Measurements from ENCODE around the gene PCDHA8.
"Not testable (repeated sequence)": the region's sequence is repeated elsewhere in the genome, so short reads cannot be mapped to it uniquely, and the experiment has no call there.

The PCDHA8 gene

DNA sequence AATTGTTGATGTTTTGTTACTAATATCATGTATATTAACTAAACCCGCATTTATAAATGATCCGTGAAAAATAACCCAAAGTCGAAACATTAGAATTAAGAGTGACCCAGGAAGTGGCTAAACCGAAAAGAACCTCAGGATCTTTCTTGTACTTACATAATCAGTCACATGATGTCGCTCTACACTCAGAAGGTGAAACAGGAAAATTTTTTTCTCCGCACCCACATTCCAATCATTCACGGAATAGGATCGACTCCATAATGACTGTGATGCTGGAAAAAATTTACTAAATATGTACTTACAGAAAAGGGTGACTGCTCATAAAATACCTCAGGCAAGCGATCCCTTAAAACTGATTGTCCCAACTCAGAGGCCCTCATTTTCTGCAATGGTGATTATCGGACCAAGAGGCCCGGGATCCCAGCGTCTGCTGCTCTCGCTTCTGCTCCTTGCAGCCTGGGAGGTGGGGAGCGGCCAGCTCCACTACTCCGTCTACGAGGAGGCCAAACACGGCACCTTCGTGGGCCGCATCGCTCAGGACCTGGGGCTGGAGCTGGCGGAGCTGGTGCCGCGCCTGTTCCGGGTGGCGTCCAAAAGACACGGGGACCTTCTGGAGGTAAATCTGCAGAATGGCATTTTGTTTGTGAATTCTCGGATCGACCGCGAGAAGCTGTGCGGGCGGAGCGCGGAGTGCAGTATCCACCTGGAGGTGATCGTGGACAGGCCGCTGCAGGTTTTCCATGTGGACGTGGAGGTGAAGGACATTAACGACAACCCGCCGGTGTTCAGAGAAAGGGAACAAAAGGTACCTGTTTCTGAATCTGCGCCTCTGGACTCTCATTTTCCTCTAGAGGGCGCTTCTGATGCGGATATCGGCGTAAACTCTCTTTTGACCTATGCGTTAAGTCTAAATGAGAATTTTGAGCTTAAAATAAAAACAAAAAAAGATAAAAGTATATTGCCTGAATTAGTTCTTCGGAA lies 34.4 kb downstream of the PCDHA8 start, which contains the start of gene PCDHA12:
TSS of gene PCDHA12 (plus strand) at position 224 of the 981 bp plus-strand sequence. CDS start at position 389, 165 bp downstream.
- DNase-seq, result peak; percentile 53

- DNase-seq, result not testable (repeated sequence)
Observed at GRCh38 chr5:140876541-140877261, 35.7 kb downstream of the PCDHA8 start.

- DNase-seq, result no peak
Observed at GRCh38 chr5:140877262-140877581, 36.2 kb downstream of the PCDHA8 start.

DNA sequence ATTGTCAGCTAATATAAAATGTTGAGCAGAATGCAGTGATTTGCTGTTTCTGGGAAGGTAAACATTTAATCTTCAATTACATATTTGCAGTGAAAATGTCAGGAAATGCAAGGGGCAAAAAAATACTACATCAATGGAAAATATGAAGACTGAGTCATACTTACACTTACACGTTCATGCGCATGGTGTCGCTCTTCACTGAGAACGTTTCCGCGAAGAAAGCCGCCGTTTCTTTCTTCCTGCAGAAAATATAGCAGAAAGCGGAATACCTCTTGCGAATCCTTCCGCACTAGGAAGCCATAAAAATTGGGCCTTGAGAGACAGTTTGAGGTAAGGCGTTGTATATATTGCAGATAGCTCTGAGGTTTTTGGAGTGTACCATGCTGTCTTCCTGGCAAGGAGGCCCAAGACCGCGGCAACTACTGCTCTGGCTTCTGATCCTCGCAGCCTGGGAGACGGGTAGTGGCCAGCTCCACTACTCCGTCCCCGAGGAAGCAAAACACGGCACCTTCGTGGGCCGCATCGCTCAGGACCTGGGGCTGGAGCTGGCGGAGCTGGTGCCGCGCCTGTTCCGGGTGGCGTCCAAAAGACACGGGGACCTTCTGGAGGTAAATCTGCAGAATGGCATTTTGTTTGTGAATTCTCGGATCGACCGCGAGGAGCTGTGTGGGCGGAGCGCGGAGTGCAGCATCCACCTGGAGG lies 41.1 kb downstream of the PCDHA8 start, which contains the start of gene PCDHA13:
TSS of gene PCDHA13 (plus strand) at position 236 of the 702 bp plus-strand sequence. CDS start at position 381, 145 bp downstream.
- DNase-seq, result no peak

DNA sequence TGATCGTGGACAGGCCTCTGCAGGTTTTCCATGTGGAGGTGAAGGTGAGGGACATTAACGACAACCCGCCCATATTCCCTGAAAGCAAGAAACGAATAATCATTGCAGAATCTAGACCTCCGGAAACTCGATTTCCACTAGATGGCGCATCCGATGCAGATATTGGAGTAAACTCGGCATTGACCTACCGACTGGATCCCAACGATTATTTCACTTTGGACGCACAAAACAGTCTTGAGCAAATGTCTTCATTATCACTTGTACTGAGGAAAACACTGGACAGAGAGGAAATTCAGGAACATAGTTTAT lies 41.6 kb downstream of the PCDHA8 start:
- no peak for DNase-seq

- DNase-seq, result no peak
Observed at GRCh38 chr5:140883373-140883772, 42.4 kb downstream of the PCDHA8 start.

DNA sequence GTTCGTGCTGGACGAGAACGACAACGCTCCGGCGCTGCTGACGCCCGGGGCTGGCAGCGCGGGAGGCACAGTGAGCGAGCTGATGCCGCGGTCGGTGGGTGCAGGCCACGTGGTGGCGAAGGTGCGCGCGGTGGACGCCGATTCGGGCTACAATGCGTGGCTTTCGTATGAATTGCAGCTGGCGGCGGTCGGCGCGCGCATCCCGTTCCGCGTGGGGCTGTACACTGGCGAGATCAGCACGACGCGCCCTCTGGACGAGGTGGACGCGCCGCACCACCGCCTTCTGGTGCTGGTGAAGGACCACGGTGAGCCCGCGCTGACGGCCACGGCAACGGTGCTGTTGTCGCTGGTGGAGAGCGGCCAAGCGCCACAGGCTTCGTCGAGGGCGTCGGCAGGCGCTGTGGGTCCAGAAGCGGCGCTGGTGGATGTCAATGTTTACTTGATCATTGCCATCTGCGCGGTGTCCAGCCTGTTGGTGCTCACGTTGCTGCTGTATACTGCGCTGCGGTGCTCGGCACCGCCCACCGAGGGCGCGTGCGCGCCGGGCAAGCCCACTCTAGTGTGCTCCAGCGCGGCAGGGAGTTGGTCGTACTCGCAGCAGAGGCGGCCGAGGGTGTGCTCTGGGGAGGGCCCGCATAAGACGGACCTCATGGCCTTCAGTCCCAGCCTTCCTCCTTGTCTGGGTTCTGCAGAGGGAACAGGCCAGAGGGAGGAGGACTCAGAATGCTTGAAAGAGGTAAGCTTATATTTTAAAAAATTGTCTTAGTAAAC lies 43.1 kb downstream of the PCDHA8 start:
- no peak for DNase-seq
